ENCODE measurements around the gene WHRN. TPM values are rescaled to one million over a fixed set of nuclear protein-coding genes. Genes with fewer than 3 reads are reported as not detected.
A peak's percentile ranks its signal among the peaks of the same experiment; 100 is the strongest.

WHRN gene
- polyA plus RNA-seq, 1 donor (not counting 4 experiments of a cell fraction or from before 2014, with no cell fraction given), result 1.2 TPM

- H2AFZ ChIP-seq (ENCODE audit: control insufficient read depth, low read length), result no peak overlapping the region
Measured at GRCh38 chr9:114532561-114533237, 27.4 kb upstream of the WHRN start.

GRCh38 chr9:114529285-114529684 is 24.0 kb upstream of the WHRN start:
- Histone ChIP-seq H3K36me3 (ENCODE audit: control insufficient read depth in 2 of 2, extremely low read depth in 1 of 2, insufficient read depth in 2 of 2, low read length in 2 of 2) (no peaks in the 10 kb centered on the region), H3K27ac (ENCODE audit: control insufficient read depth, insufficient read depth, low read length) (no peak overlapping the region), H3K4me1 (ENCODE audit: control insufficient read depth, extremely low read depth, insufficient read depth, low read length) (peaks cover 3% of the 10 kb centered on the region), H3K9me3 (ENCODE audit: control insufficient read depth, low read depth, low read length) (no peaks in the 10 kb centered on the region), H3K9ac (ENCODE audit: control insufficient read depth, extremely low read depth, insufficient read depth, low read length) (no peak overlapping the region), H3K9me1 (ENCODE audit: control insufficient read depth, extremely low read depth, insufficient read depth, low read length) (no peaks in the 10 kb centered on the region), H3K79me2 (ENCODE audit: control insufficient read depth, insufficient read depth, low read length) (no peaks in the 10 kb centered on the region), H3K27me3 (ENCODE audit: control insufficient read depth, extremely low read depth, insufficient read depth, low read length) (no peaks in the 10 kb centered on the region), H3K4me2 (ENCODE audit: control insufficient read depth, extremely low read depth, insufficient read depth, low read depth, low read length) (no peak overlapping the region), H3K4me3 (ENCODE audit: control insufficient read depth in 2 of 3, extremely low read depth in 1 of 3, insufficient read depth in 2 of 3, low read depth in 1 of 3, low read length in 3 of 3) (no peak overlapping the region), H4K20me1 (ENCODE audit: control insufficient read depth, extremely low read depth, insufficient read depth, low read length) (no peaks in the 10 kb centered on the region), H2AFZ (ENCODE audit: control insufficient read depth, low read length) (no peak overlapping the region)
- TF ChIP-seq CTCF (optimal IDR thresholded peaks at IDR 0.05 in 1 of 3, IDR thresholded peaks at IDR 0.05 in 1 of 3, conservative IDR thresholded peaks at IDR 0.05 in 1 of 3; ENCODE audit: extremely low read depth in 1 of 3, insufficient read depth in 2 of 3, low read length in 3 of 3), result no peak
- no peak for TF ChIP-seq EZH2 (IDR thresholded peaks at IDR 0.05; ENCODE audit: low read length)
- dilution Hi-C loops (cut with MboI; ENCODE audit: extremely low pct_ligation_motif_present, low sequenced_read_pairs), result no loop called here
- FAIRE-seq (no peak), DNase-seq (ENCODE audit: low read depth, low spot score) (no peak)

More at GRCh38 chr9:114532561-114533237, 27.4 kb upstream of the WHRN start:
- peak overlapping the region; percentile 22 for H3K4me2 ChIP-seq (ENCODE audit: control insufficient read depth, extremely low read depth, insufficient read depth, low read depth, low read length)
- no peak overlapping the region for H3K27ac ChIP-seq (ENCODE audit: control insufficient read depth, insufficient read depth, low read length)
- dilution Hi-C loops (cut with MboI; ENCODE audit: extremely low pct_ligation_motif_present, low sequenced_read_pairs), result no loop called here
- H3K4me3 ChIP-seq (ENCODE audit: control insufficient read depth in 2 of 3, extremely low read depth in 1 of 3, insufficient read depth in 2 of 3, low read depth in 1 of 3, low read length in 3 of 3), result no peak overlapping the region
- no peaks in the 10 kb centered on the region for H3K79me2 ChIP-seq (ENCODE audit: control insufficient read depth, insufficient read depth, low read length)
- H3K4me1 ChIP-seq (ENCODE audit: control insufficient read depth, extremely low read depth, insufficient read depth, low read length), result no peaks in the 10 kb centered on the region
- FAIRE-seq (no peak), DNase-seq (ENCODE audit: low read depth, low spot score) (no peak)
- no peaks in the 10 kb centered on the region for H3K36me3 ChIP-seq (ENCODE audit: control insufficient read depth in 2 of 2, extremely low read depth in 1 of 2, insufficient read depth in 2 of 2, low read length in 2 of 2)
- H4K20me1 ChIP-seq (ENCODE audit: control insufficient read depth, extremely low read depth, insufficient read depth, low read length), result no peaks in the 10 kb centered on the region
- H3K9ac ChIP-seq (ENCODE audit: control insufficient read depth, extremely low read depth, insufficient read depth, low read length), result no peak overlapping the region
- no peaks in the 10 kb centered on the region for H3K9me3 ChIP-seq (ENCODE audit: control insufficient read depth, low read depth, low read length)
- TF ChIP-seq EZH2 (IDR thresholded peaks at IDR 0.05; ENCODE audit: low read length) (no peak), CTCF (optimal IDR thresholded peaks at IDR 0.05 in 1 of 3, IDR thresholded peaks at IDR 0.05 in 1 of 3, conservative IDR thresholded peaks at IDR 0.05 in 1 of 3; ENCODE audit: extremely low read depth in 1 of 3, insufficient read depth in 2 of 3, low read length in 3 of 3) (no peak)
- H3K27me3 ChIP-seq (ENCODE audit: control insufficient read depth, extremely low read depth, insufficient read depth, low read length), result no peaks in the 10 kb centered on the region
- H3K9me1 ChIP-seq (ENCODE audit: control insufficient read depth, extremely low read depth, insufficient read depth, low read length), result no peaks in the 10 kb centered on the region

Data from keratinocyte (primary cell).